Measurements from ENCODE around the gene METTL27. TPM values are rescaled to one million over a fixed set of nuclear protein-coding genes. Genes with fewer than 3 reads are reported as not detected.
"Not testable (repeated sequence)": the region's sequence is repeated elsewhere in the genome, so short reads cannot be mapped to it uniquely, and the experiment has no call there.

Gene METTL27
- polyA plus RNA-seq, 1 experiment = 1.5 TPM

DNA sequence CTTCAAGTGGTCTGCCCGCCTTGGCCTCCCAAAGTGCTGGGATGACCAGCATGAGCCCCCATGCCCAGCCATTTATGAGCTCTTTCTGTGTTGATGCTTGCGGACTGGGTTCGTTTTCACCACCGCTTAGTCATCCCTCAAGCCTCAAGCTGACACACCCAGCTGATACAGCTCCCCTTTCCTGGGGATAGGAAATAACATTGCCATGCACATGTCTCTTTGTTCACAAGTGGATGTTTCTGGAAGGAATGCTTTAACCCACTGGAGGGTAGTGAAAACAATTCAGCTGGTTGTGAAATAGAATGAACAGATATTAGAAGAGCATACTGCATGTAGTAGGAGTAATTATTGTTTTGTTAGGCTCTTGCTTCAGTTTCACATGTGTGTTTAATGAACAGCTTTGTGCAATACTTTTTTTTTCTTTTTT is 8.5 kb upstream of the METTL27 start:
- ChIA-PET CTCF (interaction anchor here (0.9 to 2.1 kb wide), 7 partner anchors 15 to 243 kb away, joined by 3 to 7 read pairs (median 3); partner anchors contain the start of gene STX1A), POLR2A (interaction anchor here (0.6 to 0.9 kb wide), 4 partner anchors 8 to 455 kb away, joined by 3 to 9 read pairs (median 6); partner anchors contain the start of gene METTL27)
- TF ChIP-seq, protein P1, sequence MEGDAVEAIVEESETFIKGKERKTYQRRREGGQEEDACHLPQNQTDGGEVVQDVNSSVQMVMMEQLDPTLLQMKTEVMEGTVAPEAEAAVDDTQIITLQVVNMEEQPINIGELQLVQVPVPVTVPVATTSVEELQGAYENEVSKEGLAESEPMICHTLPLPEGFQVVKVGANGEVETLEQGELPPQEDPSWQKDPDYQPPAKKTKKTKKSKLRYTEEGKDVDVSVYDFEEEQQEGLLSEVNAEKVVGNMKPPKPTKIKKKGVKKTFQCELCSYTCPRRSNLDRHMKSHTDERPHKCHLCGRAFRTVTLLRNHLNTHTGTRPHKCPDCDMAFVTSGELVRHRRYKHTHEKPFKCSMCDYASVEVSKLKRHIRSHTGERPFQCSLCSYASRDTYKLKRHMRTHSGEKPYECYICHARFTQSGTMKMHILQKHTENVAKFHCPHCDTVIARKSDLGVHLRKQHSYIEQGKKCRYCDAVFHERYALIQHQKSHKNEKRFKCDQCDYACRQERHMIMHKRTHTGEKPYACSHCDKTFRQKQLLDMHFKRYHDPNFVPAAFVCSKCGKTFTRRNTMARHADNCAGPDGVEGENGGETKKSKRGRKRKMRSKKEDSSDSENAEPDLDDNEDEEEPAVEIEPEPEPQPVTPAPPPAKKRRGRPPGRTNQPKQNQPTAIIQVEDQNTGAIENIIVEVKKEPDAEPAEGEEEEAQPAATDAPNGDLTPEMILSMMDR (IDR thresholded peaks at IDR 0.05; ENCODE audit: insufficient read depth, low read depth, low read length) = no peak
- no peaks in the 10 kb centered on the region for H3K36me3 ChIP-seq (ENCODE audit: control insufficient read depth, insufficient read depth, low read length)
- H3K27me3 ChIP-seq (ENCODE audit: control insufficient read depth, insufficient read depth, low read length) = no peaks in the 10 kb centered on the region
- DNase-seq (ENCODE audit: low read depth) = peak; percentile 99
- no peak overlapping the region for H3K4me3 ChIP-seq (ENCODE audit: low read depth, low read length)

DNA sequence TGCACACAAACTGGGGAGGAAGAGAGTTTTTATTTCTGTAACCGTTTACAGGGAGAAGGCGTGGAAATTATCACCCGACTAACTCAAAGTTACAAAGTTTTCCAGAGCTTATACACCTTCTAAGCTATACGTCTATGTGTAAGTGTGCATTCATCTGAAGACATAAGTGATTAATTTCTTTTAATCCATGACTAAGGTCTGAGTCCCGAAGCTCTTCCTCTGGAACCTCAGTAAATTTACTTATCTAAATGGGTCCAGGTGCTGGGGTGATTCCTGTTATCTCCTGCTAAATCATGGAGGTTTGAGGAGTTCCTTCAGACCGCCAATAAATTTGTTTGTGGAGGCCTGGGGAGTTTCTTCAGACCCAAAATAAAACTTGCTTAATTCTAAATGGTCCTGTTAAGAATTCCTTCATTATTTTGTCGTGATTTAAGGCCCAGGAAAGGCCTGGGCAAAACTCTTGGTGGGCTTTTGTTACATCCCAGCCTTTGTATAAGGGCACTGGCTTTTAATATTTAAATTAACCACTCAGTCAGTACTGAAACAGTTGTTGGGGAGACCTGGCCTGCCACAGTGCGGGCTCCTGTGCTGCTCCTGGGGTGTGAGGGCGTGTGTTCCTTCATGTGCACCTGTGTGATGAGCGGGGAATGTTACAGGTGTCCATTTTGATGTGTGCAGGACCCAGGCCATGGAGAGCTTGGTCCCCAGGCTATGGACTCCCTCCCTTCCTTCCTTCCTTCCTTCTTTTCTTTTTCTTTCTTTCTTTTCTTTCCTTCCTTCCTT is 5.8 kb upstream of the METTL27 start:
- POLR2A ChIA-PET = no interaction called here
- CTCF ChIA-PET = interaction anchor here (0.6 to 1.4 kb wide), 4 partner anchors 8 to 241 kb away, joined by 3 to 4 read pairs (median 4); no protein-coding TSS in a partner anchor
- DNase-seq (ENCODE audit: low read depth) = no peak

GRCh38 chr7:73845701-73846195 is 3.4 kb upstream of the METTL27 start:
- POLR2A ChIA-PET; DNase-seq (ENCODE audit: low read depth); H3K4me3 ChIP-seq (ENCODE audit: low read depth, low read length); H3K27me3 ChIP-seq (ENCODE audit: control insufficient read depth, insufficient read depth, low read length); CTCF ChIA-PET; H3K36me3 ChIP-seq (ENCODE audit: control insufficient read depth, insufficient read depth, low read length): not testable (repeated sequence)

More for the DNA sequence above, 5.8 kb upstream of the METTL27 start:
- TF ChIP-seq, protein P1 (IDR thresholded peaks at IDR 0.05; ENCODE audit: insufficient read depth, low read depth, low read length) = no peak
- no peaks in the 10 kb centered on the region for H3K36me3 ChIP-seq (ENCODE audit: control insufficient read depth, insufficient read depth, low read length)
- no peaks in the 10 kb centered on the region for H3K27me3 ChIP-seq (ENCODE audit: control insufficient read depth, insufficient read depth, low read length)
- H3K4me3 ChIP-seq (ENCODE audit: low read depth, low read length) = no peak overlapping the region

- ChIA-PET CTCF (interaction anchor here (0.6 to 1.5 kb wide), 4 partner anchors 11 to 119 kb away, joined by 3 to 5 read pairs (median 4); no protein-coding TSS in a partner anchor), POLR2A (no interaction called here)
- Histone ChIP-seq H3K4me3 (ENCODE audit: low read depth, low read length) (no peak overlapping the region), H3K36me3 (ENCODE audit: control insufficient read depth, insufficient read depth, low read length) (no peaks in the 10 kb centered on the region), H3K27me3 (ENCODE audit: control insufficient read depth, insufficient read depth, low read length) (no peaks in the 10 kb centered on the region)
- no peak for DNase-seq (ENCODE audit: low read depth)
- TF ChIP-seq, protein P1 (IDR thresholded peaks at IDR 0.05; ENCODE audit: insufficient read depth, low read depth, low read length) = no peak
Observed at GRCh38 chr7:73844848-73845460, 2.6 kb upstream of the METTL27 start.

DNA sequence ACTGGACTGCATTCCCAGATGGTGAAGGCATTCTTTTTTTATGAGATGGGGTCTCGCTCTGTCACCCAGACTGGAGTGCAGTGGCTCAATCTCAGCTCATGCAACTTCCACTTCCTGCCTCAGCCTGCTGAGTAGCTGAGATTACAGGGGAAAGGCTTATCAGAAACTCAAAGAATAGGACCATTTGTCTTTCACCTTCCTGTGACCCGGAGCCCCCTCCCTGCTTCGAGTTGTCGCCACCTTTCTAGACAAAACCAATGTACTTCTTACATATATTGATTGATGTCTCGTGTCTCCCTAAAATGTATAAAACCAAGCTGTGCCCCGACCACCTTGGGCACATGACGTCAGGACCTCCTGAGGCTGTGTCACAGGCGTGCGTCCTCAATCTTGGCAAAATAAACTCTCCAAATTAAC is 1.8 kb upstream of the METTL27 start:
- ChIA-PET CTCF (interaction anchor here (1.3 to 1.5 kb wide), 3 partner anchors 12 to 46 kb away, joined by 3 to 6 read pairs (median 4); no protein-coding TSS in a partner anchor), POLR2A (no interaction called here)
- DNase-seq (ENCODE audit: low read depth) = no peak
- Histone ChIP-seq H3K27me3 (ENCODE audit: control insufficient read depth, insufficient read depth, low read length) (no peaks in the 10 kb centered on the region), H3K36me3 (ENCODE audit: control insufficient read depth, insufficient read depth, low read length) (no peaks in the 10 kb centered on the region), H3K4me3 (ENCODE audit: low read depth, low read length) (no peak overlapping the region)
- TF ChIP-seq, protein P1 (IDR thresholded peaks at IDR 0.05; ENCODE audit: insufficient read depth, low read depth, low read length) = no peak
